ENCODE measurements around the gene DDX27. TPM values are rescaled to one million over a fixed set of nuclear protein-coding genes. Genes with fewer than 3 reads are reported as not detected.

DDX27 gene
- total and polyA plus RNA-seq, 2 of the 13 experiments (the other 11 are each of a cell fraction or from before 2014, with no cell fraction given) = 42.6 to 72.8 TPM

GRCh38 chr20:49210757-49211110, 8.5 kb upstream of the DDX27 start:
- ChIA-PET CTCF (ENCODE audit: low intra/inter-chr PET ratio, low total read pairs) (no interaction called here), POLR2A (interaction anchor here (1.1 kb wide), 1 partner anchor 8 kb away, joined by 4 read pairs; the partner anchor contains the start of gene DDX27)
- 45% methylated on average over 1 of the region's 1 CpG for WGBS (ENCODE audit: low lambda C conversion rate)
- no peak overlapping the region for H2AFZ ChIP-seq (ENCODE audit: low read length)
- H3K79me2 ChIP-seq (ENCODE audit: insufficient read depth, low read length) = no peaks in the 10 kb centered on the region
- no peak overlapping the region for H3K27ac ChIP-seq (ENCODE audit: extremely low read length, insufficient read depth, low read length)
- H3K9me3 ChIP-seq (ENCODE audit: low read length) = peaks cover 6% of the 10 kb centered on the region
- no peaks in the 10 kb centered on the region for H4K20me1 ChIP-seq (ENCODE audit: insufficient read depth, low read length)
- H3K27me3 ChIP-seq (ENCODE audit: control insufficient read depth in 1 of 2, insufficient read depth in 2 of 2, low read length in 2 of 2) = no peaks in the 10 kb centered on the region
- in situ Hi-C loops (cut with HindIII; ENCODE audit: extremely low pct_ligation_motif_present, low pct_unique_long_range_greater_than_20kb) = no loop called here
- H3K4me2 ChIP-seq (ENCODE audit: low read depth, low read length) = no peak overlapping the region
- no peak for FAIRE-seq
- H3K9ac ChIP-seq (ENCODE audit: insufficient read depth, low read depth, low read length) = no peak overlapping the region
- H3K4me3 ChIP-seq (replicated peaks in 1 of 3; ENCODE audit: insufficient read depth in 1 of 3, low read depth in 2 of 3, low read length in 3 of 3) = no peak overlapping the region
- no peak for ATAC-seq
- TF ChIP-seq, protein P1, sequence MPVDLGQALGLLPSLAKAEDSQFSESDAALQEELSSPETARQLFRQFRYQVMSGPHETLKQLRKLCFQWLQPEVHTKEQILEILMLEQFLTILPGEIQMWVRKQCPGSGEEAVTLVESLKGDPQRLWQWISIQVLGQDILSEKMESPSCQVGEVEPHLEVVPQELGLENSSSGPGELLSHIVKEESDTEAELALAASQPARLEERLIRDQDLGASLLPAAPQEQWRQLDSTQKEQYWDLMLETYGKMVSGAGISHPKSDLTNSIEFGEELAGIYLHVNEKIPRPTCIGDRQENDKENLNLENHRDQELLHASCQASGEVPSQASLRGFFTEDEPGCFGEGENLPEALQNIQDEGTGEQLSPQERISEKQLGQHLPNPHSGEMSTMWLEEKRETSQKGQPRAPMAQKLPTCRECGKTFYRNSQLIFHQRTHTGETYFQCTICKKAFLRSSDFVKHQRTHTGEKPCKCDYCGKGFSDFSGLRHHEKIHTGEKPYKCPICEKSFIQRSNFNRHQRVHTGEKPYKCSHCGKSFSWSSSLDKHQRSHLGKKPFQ (CRISPR knock-in tag; IDR thresholded peaks at IDR 0.05; ENCODE audit: insufficient replicate concordance) = no peak
- TF ChIP-seq ZSCAN31 (CRISPR knock-in tag; IDR thresholded peaks at IDR 0.05; ENCODE audit: low read depth) (no peak), CREM (IDR thresholded peaks at IDR 0.05) (peak; percentile 3; the same call in 1 of the 2 replicates), CREM (CRISPR knock-in tag; IDR thresholded peaks at IDR 0.05) (no peak), NFKBIZ (CRISPR knock-in tag; IDR thresholded peaks at IDR 0.05) (no peak), ZNF207 (IDR thresholded peaks at IDR 0.05; ENCODE audit: borderline replicate concordance) (no peak), HNRNPK (IDR thresholded peaks at IDR 0.05; ENCODE audit: low read depth, low read length, poor library complexity, severe bottlenecking) (peak; percentile 23)
- TF ChIP-seq, protein P2, sequence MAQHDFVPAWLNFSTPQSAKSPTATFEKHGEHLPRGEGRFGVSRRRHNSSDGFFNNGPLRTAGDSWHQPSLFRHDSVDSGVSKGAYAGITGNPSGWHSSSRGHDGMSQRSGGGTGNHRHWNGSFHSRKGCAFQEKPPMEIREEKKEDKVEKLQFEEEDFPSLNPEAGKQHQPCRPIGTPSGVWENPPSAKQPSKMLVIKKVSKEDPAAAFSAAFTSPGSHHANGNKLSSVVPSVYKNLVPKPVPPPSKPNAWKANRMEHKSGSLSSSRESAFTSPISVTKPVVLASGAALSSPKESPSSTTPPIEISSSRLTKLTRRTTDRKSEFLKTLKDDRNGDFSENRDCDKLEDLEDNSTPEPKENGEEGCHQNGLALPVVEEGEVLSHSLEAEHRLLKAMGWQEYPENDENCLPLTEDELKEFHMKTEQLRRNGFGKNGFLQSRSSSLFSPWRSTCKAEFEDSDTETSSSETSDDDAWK (CRISPR knock-in tag; IDR thresholded peaks at IDR 0.05) = no peak
- no peak for DNase-seq (ENCODE audit: low spot score)
- H3K4me1 ChIP-seq (ENCODE audit: insufficient read depth, low read length) = 0 out of 2 replicates have a peak, but pooled peaks cover 12% of the 10 kb centered on the region
- H3K36me3 ChIP-seq (replicated peaks in 1 of 2; ENCODE audit: control insufficient read depth in 1 of 2, insufficient read depth in 2 of 2, low read length in 2 of 2) = no peaks in the 10 kb centered on the region
- BruUV-seq (replicated peaks) = no TSS peak
- intact Hi-C loops (cut with micrococcal nuclease; ENCODE audit: unreplicated experiment) = no loop called here
